ENCODE data around the gene RTTN.

RTTN gene

DNA sequence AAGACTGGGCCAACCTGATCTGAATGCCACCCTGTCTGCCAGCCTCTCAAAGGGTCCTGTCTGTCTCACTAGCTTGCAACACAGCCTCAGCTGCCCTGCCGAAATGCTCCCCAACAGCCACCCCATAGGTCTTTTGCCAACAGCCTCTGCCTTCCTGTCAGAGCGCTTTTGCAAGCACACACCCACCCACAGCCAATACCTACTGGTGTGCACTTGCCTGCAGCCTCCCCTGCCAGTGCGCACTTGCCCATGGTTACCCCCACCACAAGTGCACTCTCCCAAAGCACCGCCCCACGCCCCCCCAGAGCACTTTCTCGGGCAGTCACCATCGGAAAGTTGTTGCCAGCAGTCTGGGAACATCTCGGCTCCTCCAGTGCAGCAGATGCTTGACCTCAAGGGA lies 48.6 kb downstream of the RTTN start:
- Histone ChIP-seq H4K20me1 (ENCODE audit: insufficient read depth, low read length, poor library complexity, severe bottlenecking) (no peaks in the 10 kb centered on the region), H2AFZ (ENCODE audit: low read length) (no peak overlapping the region), H3K27me3 (ENCODE audit: insufficient read depth, low read length, poor library complexity, severe bottlenecking) (no peaks in the 10 kb centered on the region), H3K4me3 (ENCODE audit: low read length, poor library complexity, severe bottlenecking) (no peak overlapping the region), H3K9me2 (replicated peaks; ENCODE audit: low read depth, low read length) (no peaks in the 10 kb centered on the region), H3F3A (ENCODE audit: low read depth) (no peaks in the 10 kb centered on the region), H3K4me1 (ENCODE audit: insufficient read depth, low read length, poor library complexity, severe bottlenecking) (peaks cover 2% of the 10 kb centered on the region), H3K9ac (ENCODE audit: low read depth, low read length, poor library complexity, severe bottlenecking) (no peak overlapping the region), H3K9me3 (ENCODE audit: insufficient read depth, low read depth, low read length) (no peaks in the 10 kb centered on the region), H3K36me3 (ENCODE audit: insufficient read depth, low read length) (peaks cover 48% of the 10 kb centered on the region), H3K4me2 (ENCODE audit: low read depth, low read length, poor library complexity, severe bottlenecking) (no peak overlapping the region), H3K79me2 (ENCODE audit: insufficient read depth, low read length) (peaks cover 8% of the 10 kb centered on the region; the same call in 1 of the 2 replicates)
- TF ChIP-seq, protein P1, sequence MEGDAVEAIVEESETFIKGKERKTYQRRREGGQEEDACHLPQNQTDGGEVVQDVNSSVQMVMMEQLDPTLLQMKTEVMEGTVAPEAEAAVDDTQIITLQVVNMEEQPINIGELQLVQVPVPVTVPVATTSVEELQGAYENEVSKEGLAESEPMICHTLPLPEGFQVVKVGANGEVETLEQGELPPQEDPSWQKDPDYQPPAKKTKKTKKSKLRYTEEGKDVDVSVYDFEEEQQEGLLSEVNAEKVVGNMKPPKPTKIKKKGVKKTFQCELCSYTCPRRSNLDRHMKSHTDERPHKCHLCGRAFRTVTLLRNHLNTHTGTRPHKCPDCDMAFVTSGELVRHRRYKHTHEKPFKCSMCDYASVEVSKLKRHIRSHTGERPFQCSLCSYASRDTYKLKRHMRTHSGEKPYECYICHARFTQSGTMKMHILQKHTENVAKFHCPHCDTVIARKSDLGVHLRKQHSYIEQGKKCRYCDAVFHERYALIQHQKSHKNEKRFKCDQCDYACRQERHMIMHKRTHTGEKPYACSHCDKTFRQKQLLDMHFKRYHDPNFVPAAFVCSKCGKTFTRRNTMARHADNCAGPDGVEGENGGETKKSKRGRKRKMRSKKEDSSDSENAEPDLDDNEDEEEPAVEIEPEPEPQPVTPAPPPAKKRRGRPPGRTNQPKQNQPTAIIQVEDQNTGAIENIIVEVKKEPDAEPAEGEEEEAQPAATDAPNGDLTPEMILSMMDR (conservative IDR thresholded peaks at IDR 0.05; ENCODE audit: low read length): no peak
- TF ChIP-seq EZH2phosphoT487 (IDR thresholded peaks at IDR 0.05; ENCODE audit: borderline replicate concordance): no peak

DNA sequence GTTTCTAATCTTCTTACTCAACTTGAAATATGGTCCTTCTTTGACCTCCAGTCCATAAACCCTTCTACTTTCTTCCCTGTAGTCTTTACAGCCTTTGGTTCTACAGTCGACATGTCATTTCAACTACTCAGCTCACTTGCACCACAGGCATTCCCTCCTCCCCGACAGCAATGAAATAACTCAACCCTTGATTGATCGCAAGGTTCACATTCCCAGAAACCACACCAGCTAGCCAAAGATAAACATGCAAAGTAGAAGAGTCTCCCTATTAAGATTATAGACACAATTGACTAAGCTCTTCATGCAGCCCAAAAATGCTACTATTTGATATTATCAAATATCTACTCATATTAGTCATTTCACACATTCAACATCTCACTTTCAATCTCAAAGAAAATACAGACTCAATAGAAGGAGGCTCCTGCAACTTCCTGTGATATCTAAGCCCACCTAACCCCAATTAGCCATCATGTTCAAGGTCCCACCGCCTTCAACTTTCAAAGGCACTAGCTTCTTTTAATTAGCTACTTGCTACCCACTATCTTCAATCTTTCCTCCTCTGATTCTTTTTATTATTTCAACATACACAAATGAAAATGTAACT lies 50.8 kb downstream of the RTTN start:
- Histone ChIP-seq H2AFZ (ENCODE audit: low read length) (no peak overlapping the region), H3F3A (ENCODE audit: low read depth) (no peaks in the 10 kb centered on the region), H3K9me2 (replicated peaks; ENCODE audit: low read depth, low read length) (no peaks in the 10 kb centered on the region), H3K27me3 (ENCODE audit: insufficient read depth, low read length, poor library complexity, severe bottlenecking) (no peaks in the 10 kb centered on the region), H3K79me2 (ENCODE audit: insufficient read depth, low read length) (peaks cover 8% of the 10 kb centered on the region; the same call in 1 of the 2 replicates), H3K4me1 (ENCODE audit: insufficient read depth, low read length, poor library complexity, severe bottlenecking) (peaks cover 13% of the 10 kb centered on the region), H3K9ac (ENCODE audit: low read depth, low read length, poor library complexity, severe bottlenecking) (no peak overlapping the region), H3K4me2 (ENCODE audit: low read depth, low read length, poor library complexity, severe bottlenecking) (no peak overlapping the region), H3K9me3 (ENCODE audit: insufficient read depth, low read depth, low read length) (no peaks in the 10 kb centered on the region), H3K36me3 (ENCODE audit: insufficient read depth, low read length) (peaks cover 35% of the 10 kb centered on the region), H3K4me3 (ENCODE audit: low read length, poor library complexity, severe bottlenecking) (no peak overlapping the region), H4K20me1 (ENCODE audit: insufficient read depth, low read length, poor library complexity, severe bottlenecking) (no peaks in the 10 kb centered on the region)
- TF ChIP-seq EZH2phosphoT487 (IDR thresholded peaks at IDR 0.05; ENCODE audit: borderline replicate concordance): no peak
- TF ChIP-seq, protein P1 (conservative IDR thresholded peaks at IDR 0.05; ENCODE audit: low read length): no peak

DNA sequence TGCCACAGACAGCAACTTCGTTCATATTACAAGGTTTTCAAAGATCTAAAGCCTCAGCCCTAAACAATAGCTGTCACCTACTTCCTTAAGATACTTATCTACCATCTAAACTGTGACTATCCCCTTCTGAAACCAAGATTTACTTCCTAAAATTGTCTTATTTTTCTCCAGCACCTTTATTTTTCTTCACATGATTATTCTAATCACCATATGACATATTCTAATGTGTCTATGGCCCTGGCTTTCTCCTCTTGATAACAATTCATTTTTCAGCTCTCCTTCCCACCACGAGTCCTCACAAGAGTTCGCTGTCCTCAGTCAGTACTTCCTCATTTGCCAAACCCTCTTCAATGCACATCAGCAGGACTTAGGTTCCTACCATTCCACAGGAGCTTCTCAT lies 53.9 kb downstream of the RTTN start:
- Histone ChIP-seq H3K4me3 (ENCODE audit: low read length, poor library complexity, severe bottlenecking) (no peak overlapping the region), H2AFZ (ENCODE audit: low read length) (no peak overlapping the region)
- TF ChIP-seq, protein P1 (conservative IDR thresholded peaks at IDR 0.05; ENCODE audit: low read length): no peak
- TF ChIP-seq EZH2phosphoT487 (IDR thresholded peaks at IDR 0.05; ENCODE audit: borderline replicate concordance): no peak

More for the DNA sequence above, 53.9 kb downstream of the RTTN start:
- Histone ChIP-seq H3K9me2 (replicated peaks; ENCODE audit: low read depth, low read length) (no peaks in the 10 kb centered on the region), H3K9ac (ENCODE audit: low read depth, low read length, poor library complexity, severe bottlenecking) (no peak overlapping the region), H3K4me1 (ENCODE audit: insufficient read depth, low read length, poor library complexity, severe bottlenecking) (peaks cover 13% of the 10 kb centered on the region), H3K4me2 (ENCODE audit: low read depth, low read length, poor library complexity, severe bottlenecking) (peak overlapping the region; percentile 14), H4K20me1 (ENCODE audit: insufficient read depth, low read length, poor library complexity, severe bottlenecking) (no peaks in the 10 kb centered on the region), H3K27me3 (ENCODE audit: insufficient read depth, low read length, poor library complexity, severe bottlenecking) (no peaks in the 10 kb centered on the region), H3K36me3 (ENCODE audit: insufficient read depth, low read length) (peaks cover 48% of the 10 kb centered on the region), H3F3A (ENCODE audit: low read depth) (no peaks in the 10 kb centered on the region), H3K79me2 (ENCODE audit: insufficient read depth, low read length) (no peaks in the 10 kb centered on the region), H3K9me3 (ENCODE audit: insufficient read depth, low read depth, low read length) (no peaks in the 10 kb centered on the region)
